Left cardiac atrium (tissue), 4 donors: Measurements from ENCODE around the gene VARS2. TPM values are rescaled to one million over a fixed set of nuclear protein-coding genes. Genes with fewer than 3 reads are reported as not detected.
"Not testable (repeated sequence)": the region's sequence is repeated elsewhere in the genome, so short reads cannot be mapped to it uniquely, and the experiment has no call there.

Source experiments
- ATAC-seq, 2 donors: fragments of 200-7000 bp; cut with Tn5 transposase; one replicate each; pipeline ENCODE4 v1.9.1; 2020; ENCODE audit warnings: mild to moderate bottlenecking in 2 of 2, moderate library complexity in 2 of 2
- DNase-seq: peaks from one replicate; pipeline ENCODE4 v3.0.0-alpha.2; 2020
- intact Hi-C, 2 donors: fragments of 100-400 bp; cut with DNase I; formaldehyde crosslinking; loops; one replicate each; pipeline versions ENCODE4 v1.14.1 to v1.15.1; 2022 to 2023
- total RNA-seq, 2 donors: library from RNA; stranded (reverse); fragmentation: NEBNext Ultra II Directional; extraction: Animal tissue kit (Norgen Biotek cat#: 25700); gene quantifications; one replicate each; pipeline ENCODE4 v1.2.1, GENCODE V29; 2021
- donor health status: DM: no; HTN: yes; CAD: no.
- donor health status: DM: no; HTN: yes; CAD: no; lungs with severe emphysema.
- donor health status: DM: yes; HTN: yes; CAD: no.
- donor health status: Dilated cardiomyopathy.

VARS2 gene
- total RNA-seq, 2 donors from 2014 or later, result 14.0 to 18.7 TPM

GRCh38 chr6:30915591-30915946, 1.5 kb downstream of the VARS2 start:
- ATAC-seq, result peak in 1 of 2 donors; percentile 48
- no peak for DNase-seq
- intact Hi-C loops, result loop anchor here (1.0 to 5.0 kb wide), 2 partner anchors 142 to 154 kb away; no protein-coding TSS in a partner anchor

DNA sequence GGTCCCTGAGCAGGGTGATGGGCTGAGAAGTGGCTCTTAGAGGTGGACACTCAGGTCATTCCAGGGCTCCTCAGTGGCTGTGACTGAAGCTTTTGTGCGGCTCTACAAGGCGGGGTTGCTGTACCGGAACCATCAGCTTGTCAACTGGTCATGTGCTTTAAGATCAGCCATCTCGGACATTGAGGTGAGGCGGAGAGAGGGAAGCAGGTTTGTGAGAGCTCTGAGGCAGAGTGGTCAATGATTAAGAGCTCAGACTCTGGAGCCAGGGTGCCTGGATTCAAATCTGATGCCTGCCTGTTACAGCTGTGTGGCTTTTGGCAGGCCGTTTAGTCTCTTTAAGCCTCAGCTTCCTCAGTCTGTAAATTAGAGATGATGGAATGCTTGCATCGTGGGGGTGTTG, 3.0 kb downstream of the VARS2 start:
- intact Hi-C loops, result loop anchor here in 1 of 2 donors (5.0 kb wide), 1 partner anchor 140 kb away; no protein-coding TSS in a partner anchor
- DNase-seq (no peak), ATAC-seq (no peak)

GRCh38 chr6:30917487-30917886, 3.4 kb downstream of the VARS2 start:
- intact Hi-C loops, result loop anchor here in 1 of 2 donors (5.0 kb wide), 1 partner anchor 140 kb away; no protein-coding TSS in a partner anchor
- DNase-seq (no peak), ATAC-seq (no peak)

GRCh38 chr6:30918670-30919069, 4.6 kb downstream of the VARS2 start:
- intact Hi-C loops, result loop anchor here in 1 of 2 donors (5.0 kb wide), 1 partner anchor 139 kb away; no protein-coding TSS in a partner anchor
- DNase-seq, result no peak
- ATAC-seq, result no peak

DNA sequence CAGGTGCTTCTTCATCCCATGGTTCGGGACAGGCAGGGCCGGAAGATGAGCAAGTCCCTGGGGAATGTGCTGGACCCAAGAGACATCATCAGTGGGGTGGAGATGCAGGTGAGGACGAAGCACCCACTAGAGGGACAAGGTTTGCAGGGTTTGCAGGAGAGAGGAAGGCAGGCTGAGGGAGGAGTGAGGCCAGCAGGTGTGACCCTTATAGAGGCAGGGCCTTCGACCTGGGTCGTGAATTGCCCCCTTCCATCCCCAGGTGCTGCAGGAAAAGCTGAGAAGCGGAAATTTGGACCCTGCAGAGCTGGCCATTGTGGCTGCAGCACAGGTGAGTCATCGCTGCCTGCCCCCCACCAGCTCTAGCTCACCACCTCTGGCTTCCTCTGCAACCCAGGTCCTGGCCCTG, 8.4 kb downstream of the VARS2 start:
- intact Hi-C loops, result no loop called here
- no peak for DNase-seq
- no peak for ATAC-seq

DNA sequence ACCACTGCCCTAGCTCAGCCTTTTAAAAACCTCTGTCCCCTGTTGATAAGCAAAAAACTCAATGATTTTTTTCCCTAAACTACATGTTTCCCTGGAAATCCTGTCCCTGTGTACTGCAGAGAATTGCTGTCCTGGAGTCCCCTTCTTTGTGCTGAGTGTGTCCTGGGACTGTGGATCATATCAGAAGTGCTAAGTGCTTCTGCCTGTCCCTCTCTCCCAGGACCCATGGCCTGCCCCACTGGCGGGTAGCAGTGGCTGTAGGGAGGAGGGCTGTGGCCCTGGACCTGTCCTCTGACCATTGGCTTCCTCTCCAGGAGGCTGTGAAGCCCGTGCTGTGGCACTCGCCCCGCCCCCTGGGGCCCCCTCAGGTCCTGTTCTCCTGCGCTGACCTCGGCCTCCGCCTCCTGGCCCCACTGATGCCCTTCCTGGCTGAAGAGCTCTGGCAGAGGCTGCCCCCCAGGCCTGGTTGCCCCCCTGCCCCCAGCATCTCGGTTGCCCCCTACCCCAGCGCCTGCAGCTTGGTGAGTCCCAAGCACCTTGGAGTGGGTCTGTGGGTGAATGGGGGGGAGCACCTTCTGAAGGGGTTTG, 10.1 kb downstream of the VARS2 start:
- DNase-seq, intact Hi-C loops, ATAC-seq: not testable (repeated sequence)

GRCh38 chr6:30926644-30927043, 12.6 kb downstream of the VARS2 start:
- ATAC-seq, result peak; percentile 61 to 94
- intact Hi-C loops, result no loop called here
- DNase-seq, result peak; percentile 36

DNA sequence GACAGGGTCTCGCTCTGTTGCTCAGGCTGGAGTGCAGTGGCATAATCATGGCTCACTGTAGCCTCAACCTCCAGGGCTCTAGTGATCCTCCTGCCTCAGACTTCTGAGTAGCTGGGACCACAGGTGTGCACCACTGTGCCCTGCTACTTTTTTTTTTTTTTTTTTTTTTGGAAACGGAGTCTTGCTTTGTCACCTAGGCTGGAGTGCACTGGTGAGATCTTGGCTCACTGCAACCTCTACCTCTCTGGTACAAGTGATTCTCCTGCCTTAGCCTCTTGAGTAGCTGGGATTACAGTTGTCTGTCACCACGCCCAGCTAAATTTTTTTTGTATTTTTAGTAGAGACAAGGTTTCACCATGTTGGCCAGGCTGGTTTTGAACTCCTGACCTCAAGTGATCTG, 13.0 kb downstream of the VARS2 start:
- ATAC-seq, DNase-seq, intact Hi-C loops: not testable (repeated sequence)

GRCh38 chr6:30928677-30929076, 14.6 kb downstream of the VARS2 start:
- no peak for ATAC-seq
- intact Hi-C loops, result no loop called here
- DNase-seq, result no peak

DNA sequence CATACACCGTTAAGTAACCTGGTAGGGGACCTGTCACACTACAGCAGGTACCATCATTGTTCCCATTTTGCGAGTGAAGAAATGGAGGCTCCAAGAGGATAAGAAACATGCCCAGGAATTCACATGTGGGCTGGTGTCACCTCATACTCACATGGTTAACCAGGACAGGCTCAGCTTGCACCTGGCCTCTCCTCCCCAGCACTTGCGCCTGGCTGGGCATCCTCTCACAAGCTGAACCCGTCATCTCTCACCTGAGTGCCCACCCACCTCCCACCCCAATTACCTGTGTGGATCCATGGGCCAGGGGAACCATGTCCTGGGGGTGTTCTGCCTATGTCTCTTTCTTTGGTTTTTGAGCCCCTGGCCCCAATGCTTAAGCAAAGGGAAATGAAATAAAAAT, 16.5 kb downstream of the VARS2 start:
- ATAC-seq (no peak), DNase-seq (no peak)
- intact Hi-C loops, result no loop called here

- DNase-seq (no peak), ATAC-seq (no peak)
- intact Hi-C loops, result no loop called here
Observed at GRCh38 chr6:30931272-30931671, 17.2 kb downstream of the VARS2 start.

- DNase-seq (no peak), ATAC-seq (no peak)
- intact Hi-C loops, result no loop called here
Observed at GRCh38 chr6:30931969-30932645, 18.1 kb downstream of the VARS2 start, which contains the start of gene SFTA2. TSS of gene SFTA2 (minus strand) at chr6:30932170. CDS start at chr6:30932096, 74 bp downstream.

- ATAC-seq (no peak), DNase-seq (no peak)
- intact Hi-C loops, result no loop called here
Observed at GRCh38 chr6:30932665-30933365, 18.8 kb downstream of the VARS2 start.

- ATAC-seq (peak in 1 of 2 donors; percentile 22), DNase-seq (no peak)
- intact Hi-C loops, result no loop called here
Observed at GRCh38 chr6:30935018-30935417, 21.0 kb downstream of the VARS2 start.

- ATAC-seq, result no peak
- intact Hi-C loops, result no loop called here
Observed at GRCh38 chr6:30937265-30937664, 23.2 kb downstream of the VARS2 start.

GRCh38 chr6:30938730-30939129, 24.7 kb downstream of the VARS2 start:
- intact Hi-C loops, result no loop called here
- ATAC-seq, result no peak
- DNase-seq, result no peak

More at GRCh38 chr6:30937265-30937664, 23.2 kb downstream of the VARS2 start:
- DNase-seq, result no peak

- intact Hi-C loops, result no loop called here
- ATAC-seq (peak in 1 of 2 donors; percentile 19), DNase-seq (no peak)
Observed at GRCh38 chr6:30939473-30939872, 25.4 kb downstream of the VARS2 start.

DNA sequence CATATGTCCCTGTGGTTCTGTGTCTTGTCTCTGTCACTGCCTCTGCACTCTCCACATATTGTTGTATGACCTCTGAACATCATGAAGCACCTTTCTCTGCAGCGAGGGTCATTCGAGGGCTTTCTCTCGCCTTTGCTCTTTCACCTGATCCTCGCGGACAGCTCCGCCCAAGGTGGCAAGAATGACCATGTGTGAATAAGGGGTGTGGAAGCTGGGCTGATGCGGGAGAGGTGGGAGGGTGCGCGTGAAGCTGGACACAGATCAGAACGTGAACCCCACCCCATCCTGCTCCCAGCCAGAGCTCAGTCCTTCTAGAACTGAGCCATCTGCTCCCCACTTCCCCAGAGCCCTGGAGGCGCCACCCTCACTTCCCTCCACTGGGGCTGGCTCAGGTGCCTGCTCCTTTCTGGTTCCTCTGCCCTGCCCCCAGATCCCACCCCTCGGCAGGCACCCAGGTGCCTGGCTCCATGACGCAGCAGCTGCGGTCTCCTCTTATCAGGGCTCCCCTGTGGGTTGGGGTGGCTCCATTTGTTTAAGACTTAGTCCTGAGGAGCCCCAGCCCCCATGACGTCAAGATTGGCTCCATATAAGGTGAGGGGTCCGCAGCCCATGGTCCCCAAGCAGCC, 26.4 kb downstream of the VARS2 start, which contains the start of gene MUCL3:
Gene MUCL3 (plus strand): TSS at position 613 of the 626 bp plus-strand sequence. CDS start 27 bp downstream, outside the sequence.
- no peak for DNase-seq
- no peak for ATAC-seq
- intact Hi-C loops, result no loop called here

DNA sequence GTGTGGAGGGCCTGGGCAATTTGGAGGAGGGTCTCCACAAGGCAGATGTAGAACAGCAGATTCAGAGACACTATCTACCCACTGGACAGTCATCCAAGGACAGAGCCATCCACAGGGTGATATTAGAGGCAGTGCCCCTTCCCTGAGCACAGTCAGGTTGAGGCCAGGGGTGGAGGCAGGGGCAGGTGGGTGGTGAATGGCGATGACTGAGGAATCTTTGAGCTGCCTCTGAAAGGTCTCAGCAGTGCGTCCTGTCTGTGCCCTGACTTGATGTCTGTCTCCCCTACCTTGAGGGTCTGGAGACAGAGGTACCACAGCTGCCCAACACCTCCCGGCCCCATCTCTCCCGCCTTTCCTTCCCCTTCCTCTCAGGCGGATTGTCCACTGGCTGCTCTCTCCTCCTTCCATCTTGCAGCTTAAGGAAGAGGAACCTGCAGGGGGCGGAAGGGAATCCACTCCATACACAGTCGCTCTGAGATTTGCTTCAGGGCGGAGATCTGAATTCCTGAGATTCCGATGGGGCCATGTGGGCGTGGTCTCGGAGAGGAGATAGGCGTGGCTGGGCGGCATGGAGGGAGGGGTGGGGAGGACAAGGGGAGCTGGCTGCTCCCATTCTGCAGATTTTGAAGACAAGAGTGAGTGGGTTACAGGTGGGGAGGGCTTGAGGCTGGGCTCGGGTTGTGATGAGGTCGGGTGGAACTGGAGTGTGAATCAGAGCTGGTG, 28.5 kb downstream of the VARS2 start:
- ATAC-seq (peak; percentile 83), DNase-seq (peak; percentile 85)
- intact Hi-C loops, result no loop called here
